ENCODE results near the gene GKN1. TPM values are rescaled to one million over a fixed set of nuclear protein-coding genes. Genes with fewer than 3 reads are reported as not detected.

GKN1 gene
- total and polyA plus RNA-seq, 2 donors (not counting 3 experiments of a cell fraction or from before 2014, with no cell fraction given) = not detected

GRCh38 chr2:68987021-68987503 is 12.6 kb downstream of the GKN1 start:
- H3K27ac ChIP-seq (ENCODE audit: insufficient read depth, low read depth, low read length) = no peak overlapping the region
- no peak overlapping the region for H2AFZ ChIP-seq (ENCODE audit: low read depth, low read length)
- H4K20me1 ChIP-seq (replicated peaks; ENCODE audit: control insufficient read depth, extremely low read depth, insufficient read depth, low read length) = no peaks in the 10 kb centered on the region
- no peaks in the 10 kb centered on the region for H3K9me1 ChIP-seq (replicated peaks; ENCODE audit: control insufficient read depth, extremely low read depth, insufficient read depth, low read length)
- no peak for DNase-seq (ENCODE audit: low read depth, low spot score)
- intact Hi-C loops (cut with micrococcal nuclease) (no loop called here), dilution Hi-C loops (cut with MboI; ENCODE audit: extremely low pct_ligation_motif_present, low sequenced_read_pairs) (no loop called here)
- no TSS peak for BruUV-seq (replicated peaks)
- H3K27me3 ChIP-seq (ENCODE audit: control insufficient read depth in 2 of 2, insufficient read depth in 2 of 2, low read length in 2 of 2) = peaks cover 11 to 18% of the 10 kb centered on the region in 2 experiments
- no peaks in the 10 kb centered on the region for H3K9me3 ChIP-seq (replicated peaks; ENCODE audit: control insufficient read depth, insufficient read depth, low read length)
- no peak overlapping the region for H3K4me3 ChIP-seq (replicated peaks in 1 of 3; ENCODE audit: insufficient read depth in 1 of 3, low read depth in 1 of 3, low read length in 3 of 3)
- no peaks in the 10 kb centered on the region for H3K36me3 ChIP-seq (ENCODE audit: control insufficient read depth in 2 of 2, extremely low read depth in 1 of 2, insufficient read depth in 2 of 2, low read length in 2 of 2)
- H3K4me2 ChIP-seq (ENCODE audit: insufficient read depth, low read length) = no peak overlapping the region
- H3K9ac ChIP-seq (replicated peaks; ENCODE audit: extremely low read depth, insufficient read depth, low read length) = no peak overlapping the region
- H3K79me2 ChIP-seq (ENCODE audit: control insufficient read depth, insufficient read depth, low read length) = no peaks in the 10 kb centered on the region
- ChIA-PET CTCF (interaction anchor here (1.3 kb wide), 1 partner anchor 44 kb away, joined by 3 read pairs; no protein-coding TSS in a partner anchor), POLR2A (no interaction called here)
- H3K4me1 ChIP-seq (ENCODE audit: control insufficient read depth, extremely low read depth, insufficient read depth, low read length) = no peaks in the 10 kb centered on the region
- TF ChIP-seq FOS (IDR thresholded peaks at IDR 0.05; ENCODE audit: borderline replicate concordance, insufficient read depth, low read length) (no peak), POLR2AphosphoS5 (IDR thresholded peaks at IDR 0.05; ENCODE audit: insufficient read depth, low read depth, low read length) (no peak), POLR2A (IDR thresholded peaks at IDR 0.05; ENCODE audit: low read depth, low read length) (no peak), EZH2 (IDR thresholded peaks at IDR 0.05; ENCODE audit: borderline replicate concordance, low read depth, low read length, severe bottlenecking) (no peak), JUN (IDR thresholded peaks at IDR 0.05; ENCODE audit: borderline replicate concordance, insufficient read depth, insufficient read length, low read depth) (no peak), CTCF (IDR thresholded peaks at IDR 0.05; ENCODE audit: extremely low read depth in 1 of 2, insufficient read depth in 1 of 2, low read depth in 1 of 2, low read length in 2 of 2) (no peak)
- no peak for FAIRE-seq

Data from endothelial cell of umbilical vein (primary cell).